ENCODE results near the gene PHF12.

GRCh38 chr17:28882154-28882895 is 69.0 kb downstream of the PHF12 start:
- TF ChIP-seq ARNT (IDR thresholded peaks at IDR 0.05): no peak
- TF ChIP-seq FOXA1 (IDR thresholded peaks at IDR 0.05): no peak
- no peak for TF ChIP-seq BHLHE40 (IDR thresholded peaks at IDR 0.05; ENCODE audit: borderline replicate concordance)
- TF ChIP-seq SP1 (IDR thresholded peaks at IDR 0.05): no peak
- TF ChIP-seq SUZ12 (IDR thresholded peaks at IDR 0.05): no peak
- TF ChIP-seq L3MBTL2 (conservative IDR thresholded peaks at IDR 0.05): no peak
- no peak for TF ChIP-seq PKNOX1 (IDR thresholded peaks at IDR 0.05)
- no peak for TF ChIP-seq FOXK2 (IDR thresholded peaks at IDR 0.05)
- TF ChIP-seq ELF4 (IDR thresholded peaks at IDR 0.05): no peak
- TF ChIP-seq NFRKB (IDR thresholded peaks at IDR 0.05): no peak
- TF ChIP-seq CTBP1 (IDR thresholded peaks at IDR 0.05; ENCODE audit: borderline replicate concordance): no peak
- no peak for TF ChIP-seq HDGF (IDR thresholded peaks at IDR 0.05; ENCODE audit: borderline replicate concordance)
- no peak for TF ChIP-seq FOXM1 (IDR thresholded peaks at IDR 0.05; ENCODE audit: borderline replicate concordance)
- no peak for TF ChIP-seq TARDBP (IDR thresholded peaks at IDR 0.05)
